Gastroesophageal sphincter (tissue), 4 donors: Measurements from ENCODE around the gene FLVCR1. TPM values are rescaled to one million over a fixed set of nuclear protein-coding genes. Genes with fewer than 3 reads are reported as not detected.
"Not testable (repeated sequence)": the region's sequence is repeated elsewhere in the genome, so short reads cannot be mapped to it uniquely, and the experiment has no call there.

ENCODE experiments used
- ATAC-seq: fragments of 150-250 bp; one replicate; pipeline ENCODE4 v1.9.1; 2016; ENCODE audit warnings: mild to moderate bottlenecking, moderate library complexity
- H3K27ac ChIP-seq, 4 donors: fragments of 200-600 bp; sonication (generic) in 3 of 4; 1 replicate in 3 of 4; 2 replicates in 1 of 4; pipeline ENCODE4 v1.5.1; 2016 to 2019
- H3K27me3 ChIP-seq: fragments of 200-600 bp; sonication (generic); one replicate; pipeline ENCODE4 v1.5.1; 2019
- H3K36me3 ChIP-seq, 2 donors: fragments of 200-600 bp; sonication (generic); one replicate each; pipeline ENCODE4 v1.5.1; 2019; ENCODE audit warnings: control low read depth in 1 of 2
- H3K4me1 ChIP-seq, 3 donors: fragments of 200-600 bp; sonication (generic); 1 replicate in 2 of 3; 2 replicates in 1 of 3; pipeline ENCODE4 v1.5.1; 2016 to 2019; ENCODE audit warnings: control low read depth in 2 of 3
- H3K4me3 ChIP-seq, 2 donors: fragments of 200-600 bp; sonication (generic); one replicate each; pipeline ENCODE4 v1.5.1; 2019; ENCODE audit warnings: mild to moderate bottlenecking in 1 of 2, moderate library complexity in 1 of 2
- H3K9me3 ChIP-seq, 3 donors: fragments of 200-600 bp; sonication (generic); one replicate each; pipeline ENCODE4 v1.5.1; 2017 to 2019; ENCODE audit warnings: control low read depth in 2 of 3
- EP300 ChIP-seq: sonication (generic); formaldehyde crosslinking; IDR thresholded peaks from one replicate; pipeline ENCODE4 v1.6.1; 2017; ENCODE audit warnings: antibody characterized with exemption, mild to moderate bottlenecking
- POLR2A ChIP-seq, 2 donors: fragments of 450-650 bp; IDR thresholded peaks; one replicate each; pipeline ENCODE4 v1.6.1; 2017; ENCODE audit warnings: antibody characterized with exemption in 2 of 2, mild to moderate bottlenecking in 2 of 2, moderate library complexity in 1 of 2
- POLR2AphosphoS5 ChIP-seq: sonication (generic); formaldehyde crosslinking; IDR thresholded peaks from one replicate; pipeline ENCODE4 v1.6.1; 2017; ENCODE audit warnings: antibody characterized with exemption
- WGBS, 2 donors: methylation state at CpG; one replicate each; pipeline ENCODE4 v1.1.5; 2018; ENCODE audit warnings: low coverage in 1 of 2; 5-methylcytosine and 5-hydroxymethylcytosine counted together
- total RNA-seq, 4 donors: library from RNA; depleted of rRNA; stranded (reverse); fragments of >200 nt; gene quantifications; one replicate each; pipeline ENCODE4 v1.1.0, GENCODE V29; 2016
- TF ChIP-seq, protein P1 (sequence below), 4 experiments: fragments of 200-600 bp in 2 of 4; fragments of 450-650 bp in 2 of 4; sonication (generic) in 1 of 4; IDR thresholded peaks; one replicate each; pipeline ENCODE4 v1.5.1; 2017 to 2019; ENCODE audit warnings: antibody characterized with exemption in 4 of 4, mild to moderate bottlenecking in 2 of 4, moderate library complexity in 2 of 4

FLVCR1 gene
- total RNA-seq, 4 donors from 2014 or later, result 3.2 to 9.2 (median 4.4) TPM

GRCh38 chr1:212827831-212828278 lies 30.2 kb upstream of the FLVCR1 start:
- H3K4me1 ChIP-seq, result no peaks in the 10 kb centered on the region
- no peaks in the 10 kb centered on the region for H3K27me3 ChIP-seq
- TF ChIP-seq POLR2AphosphoS5 (no peak), EP300 (no peak), POLR2A (IDR thresholded peaks at IDR 0.05) (no peak)
- TF ChIP-seq, protein P1, sequence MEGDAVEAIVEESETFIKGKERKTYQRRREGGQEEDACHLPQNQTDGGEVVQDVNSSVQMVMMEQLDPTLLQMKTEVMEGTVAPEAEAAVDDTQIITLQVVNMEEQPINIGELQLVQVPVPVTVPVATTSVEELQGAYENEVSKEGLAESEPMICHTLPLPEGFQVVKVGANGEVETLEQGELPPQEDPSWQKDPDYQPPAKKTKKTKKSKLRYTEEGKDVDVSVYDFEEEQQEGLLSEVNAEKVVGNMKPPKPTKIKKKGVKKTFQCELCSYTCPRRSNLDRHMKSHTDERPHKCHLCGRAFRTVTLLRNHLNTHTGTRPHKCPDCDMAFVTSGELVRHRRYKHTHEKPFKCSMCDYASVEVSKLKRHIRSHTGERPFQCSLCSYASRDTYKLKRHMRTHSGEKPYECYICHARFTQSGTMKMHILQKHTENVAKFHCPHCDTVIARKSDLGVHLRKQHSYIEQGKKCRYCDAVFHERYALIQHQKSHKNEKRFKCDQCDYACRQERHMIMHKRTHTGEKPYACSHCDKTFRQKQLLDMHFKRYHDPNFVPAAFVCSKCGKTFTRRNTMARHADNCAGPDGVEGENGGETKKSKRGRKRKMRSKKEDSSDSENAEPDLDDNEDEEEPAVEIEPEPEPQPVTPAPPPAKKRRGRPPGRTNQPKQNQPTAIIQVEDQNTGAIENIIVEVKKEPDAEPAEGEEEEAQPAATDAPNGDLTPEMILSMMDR (IDR thresholded peaks at IDR 0.05), result no peak
- H3K36me3 ChIP-seq, result no peaks in the 10 kb centered on the region
- H3K9me3 ChIP-seq, result peaks cover 0 to 17% (median 0%) of the 10 kb centered on the region in 3 donors
- no peak overlapping the region for H3K27ac ChIP-seq
- WGBS, 2 donors, result 74 to 76% methylated on average over 3 to 5 of the region's 5 CpGs
- H3K4me3 ChIP-seq, result no peak overlapping the region
- no peak for ATAC-seq

- no peak for ATAC-seq
- WGBS, 2 donors, result 64 to 84% methylated on average over 1 to 2 of the region's 2 CpGs
- H3K4me3 ChIP-seq, result no peak overlapping the region
- H3K9me3 ChIP-seq, result peaks cover 0 to 17% (median 0%) of the 10 kb centered on the region in 3 donors
- no peak overlapping the region for H3K27ac ChIP-seq
- H3K4me1 ChIP-seq, result no peaks in the 10 kb centered on the region
- no peaks in the 10 kb centered on the region for H3K36me3 ChIP-seq
- TF ChIP-seq, protein P1 (IDR thresholded peaks at IDR 0.05), result no peak
- TF ChIP-seq EP300, result no peak
- TF ChIP-seq POLR2AphosphoS5, result no peak
- no peak for TF ChIP-seq POLR2A (IDR thresholded peaks at IDR 0.05)
- H3K27me3 ChIP-seq, result no peaks in the 10 kb centered on the region
Observed at GRCh38 chr1:212828395-212828794, 29.7 kb upstream of the FLVCR1 start.

DNA sequence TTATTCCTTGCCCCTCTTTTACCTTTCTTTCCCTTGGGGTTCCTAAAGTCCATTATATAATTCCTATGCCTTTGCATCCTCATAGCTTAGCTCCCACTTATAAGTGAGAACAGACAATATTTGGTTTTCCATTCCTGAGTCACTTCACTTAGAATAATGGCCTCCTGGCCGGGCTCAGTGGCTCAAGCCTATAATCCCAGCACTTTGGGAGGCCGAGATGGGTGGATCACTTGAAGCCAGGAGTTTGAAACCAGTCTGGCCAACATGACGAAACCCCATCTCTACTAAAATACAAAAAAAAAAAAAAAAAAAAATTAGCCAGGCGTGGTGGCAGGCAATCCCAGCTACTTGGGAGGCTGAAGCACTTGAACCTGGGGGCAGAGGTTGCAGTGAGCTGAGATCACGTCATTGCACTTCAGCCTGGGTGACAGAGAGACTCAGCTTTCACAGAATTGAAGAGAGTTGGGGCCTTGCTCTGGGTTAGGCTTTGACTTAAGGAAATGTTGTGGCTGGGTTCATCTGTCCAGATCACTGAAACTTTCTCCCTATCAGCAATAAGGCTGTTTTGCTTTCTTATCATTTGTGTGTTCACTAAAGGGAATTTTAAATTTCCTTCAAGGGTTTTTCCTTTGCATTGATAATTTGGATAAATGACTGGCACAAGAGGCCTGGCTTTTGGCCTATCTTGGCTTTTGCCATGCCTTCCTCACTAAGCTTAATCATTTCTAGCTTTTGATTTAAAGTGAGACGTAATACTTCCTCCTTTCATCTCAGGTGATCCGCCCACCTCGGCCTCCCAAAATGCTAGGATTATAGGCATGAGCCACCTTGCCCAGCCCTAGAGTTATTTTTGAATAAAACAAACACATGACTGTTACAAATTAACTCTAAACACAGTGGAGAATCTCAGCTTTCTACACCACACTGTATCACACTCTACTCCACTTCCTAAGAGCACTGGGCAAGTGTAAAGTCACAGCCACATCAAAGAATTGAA lies 24.6 kb upstream of the FLVCR1 start:
- not testable (repeated sequence) for H3K36me3 ChIP-seq, ATAC-seq, H3K27ac ChIP-seq, H3K4me1 ChIP-seq, H3K9me3 ChIP-seq, H3K4me3 ChIP-seq, H3K27me3 ChIP-seq
- WGBS, 2 donors, result 81 to 86% methylated on average over 3 to 8 of the region's 8 CpGs

DNA sequence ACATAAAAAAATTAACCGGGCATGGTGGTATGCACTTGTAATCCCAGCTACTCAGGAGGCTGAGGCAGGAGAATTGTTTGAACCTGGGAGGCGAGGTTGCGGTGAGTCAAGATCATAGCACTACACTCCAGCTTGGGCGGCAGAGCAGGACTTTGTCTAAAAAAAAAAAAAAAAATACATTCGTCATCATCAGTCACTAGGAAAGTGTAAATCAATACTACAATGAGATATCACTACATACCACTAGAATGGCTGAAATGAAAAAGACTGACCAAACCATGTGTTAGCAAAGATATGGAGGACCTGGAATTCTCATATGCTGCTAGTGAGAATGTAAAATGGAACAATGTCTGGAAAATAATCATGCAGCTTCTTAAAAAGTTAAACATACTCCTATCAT lies 19.9 kb upstream of the FLVCR1 start:
- Histone ChIP-seq H3K27ac (no peak overlapping the region), H3K4me1 (no peaks in the 10 kb centered on the region), H3K9me3 (no peaks in the 10 kb centered on the region), H3K27me3 (no peaks in the 10 kb centered on the region), H3K4me3 (no peak overlapping the region), H3K36me3 (no peaks in the 10 kb centered on the region)
- 98 to 100% methylated on average over 1 to 4 of the region's 5 CpGs for WGBS, 2 donors
- no peak for TF ChIP-seq POLR2A (IDR thresholded peaks at IDR 0.05)
- TF ChIP-seq, protein P1 (IDR thresholded peaks at IDR 0.05), result no peak
- no peak for TF ChIP-seq EP300
- no peak for TF ChIP-seq POLR2AphosphoS5
- no peak for ATAC-seq

- not testable (repeated sequence) for H3K4me1 ChIP-seq, H3K9me3 ChIP-seq, H3K4me3 ChIP-seq, ATAC-seq, H3K27me3 ChIP-seq, H3K36me3 ChIP-seq, H3K27ac ChIP-seq
- WGBS, 2 donors, result 77 to 95% methylated on average over 2 to 3 of the region's 3 CpGs
Observed at GRCh38 chr1:212844521-212844920, 13.6 kb upstream of the FLVCR1 start.

GRCh38 chr1:212847549-212847948 lies 10.5 kb upstream of the FLVCR1 start, which contains the start of gene SPATA45:
Gene SPATA45 (minus strand): TSS chr1:212847649. CDS start chr1:212836149, 11,500 bp downstream.
- H3K27ac ChIP-seq, result no peak within 1 kb of the TSS
- no peak within 1 kb of the TSS for H3K4me3 ChIP-seq
- no peak for TF ChIP-seq POLR2AphosphoS5
- no peak for TF ChIP-seq POLR2A (IDR thresholded peaks at IDR 0.05)
- TF ChIP-seq, protein P1 (IDR thresholded peaks at IDR 0.05), result no peak
- TF ChIP-seq EP300, result no peak
- H3K36me3 ChIP-seq, result no peaks in the 10 kb centered on the region
- ATAC-seq, result no peak
- no peaks in the 10 kb centered on the region for H3K4me1 ChIP-seq
- H3K9me3 ChIP-seq, result peaks cover 0 to 5% (median 0%) of the 10 kb centered on the region in 3 donors
- 96 to 97% methylated on average over 3 to 4 of the region's 4 CpGs for WGBS, 2 donors
- no peaks in the 10 kb centered on the region for H3K27me3 ChIP-seq
